ENCODE measurements around the gene CNNM4. TPM values are rescaled to one million over a fixed set of nuclear protein-coding genes. Genes with fewer than 3 reads are reported as not detected.

CNNM4 gene
- total RNA-seq, 1 experiment from 2014 or later = 14.0 TPM

- ATAC-seq (no peak), DNase-seq (ENCODE audit: low spot score) (no peak)
- ChIA-PET POLR2A (no interaction called here), CTCF (no interaction called here)
- Mint-ChIP-seq H3K27ac (no peak overlapping the region), H3K4me3 (no peak overlapping the region), H3K36me3 (peaks cover 9% of the 10 kb centered on the region), H3K9me3 (peaks cover 6% of the 10 kb centered on the region), H3K27me3 (ENCODE audit: low read depth) (no peaks in the 10 kb centered on the region), H3K4me1 (no peaks in the 10 kb centered on the region)
- TF ChIP-seq SP1 (CRISPR knock-in tag; conservative IDR thresholded peaks at IDR 0.05) (no peak), USF2 (CRISPR knock-in tag; IDR thresholded peaks at IDR 0.05) (no peak), ZBTB21 (CRISPR knock-in tag; IDR thresholded peaks at IDR 0.05; ENCODE audit: borderline replicate concordance) (no peak), AFF4 (CRISPR knock-in tag; IDR thresholded peaks at IDR 0.05; ENCODE audit: borderline replicate concordance) (no peak), STAT6 (CRISPR knock-in tag; conservative IDR thresholded peaks at IDR 0.05; ENCODE audit: low read depth) (no peak), ZNF396 (CRISPR knock-in tag; IDR thresholded peaks at IDR 0.05; ENCODE audit: borderline replicate concordance) (no peak), FOXK1 (CRISPR knock-in tag; IDR thresholded peaks at IDR 0.05) (no peak), NR3C1 (CRISPR knock-in tag; conservative IDR thresholded peaks at IDR 0.05; ENCODE audit: low read depth) (no peak), E2F4 (CRISPR knock-in tag; IDR thresholded peaks at IDR 0.05; ENCODE audit: borderline replicate concordance, low read depth) (no peak), SMAD3 (CRISPR knock-in tag; IDR thresholded peaks at IDR 0.05; ENCODE audit: borderline replicate concordance) (no peak), FOXP4 (CRISPR knock-in tag; IDR thresholded peaks at IDR 0.05) (no peak)
Observed at GRCh38 chr2:96808176-96808837, 47.6 kb downstream of the CNNM4 start.

- DNase-seq (ENCODE audit: low spot score) (no peak), ATAC-seq (no peak)
- POLR2A ChIA-PET = no interaction called here
- Mint-ChIP-seq H3K9me3 (peaks cover 6% of the 10 kb centered on the region), H3K4me3 (no peak overlapping the region), H3K27me3 (ENCODE audit: low read depth) (no peaks in the 10 kb centered on the region), H3K36me3 (peaks cover 9% of the 10 kb centered on the region), H3K4me1 (no peaks in the 10 kb centered on the region), H3K27ac (no peak overlapping the region)
- TF ChIP-seq USF1 (CRISPR knock-in tag; IDR thresholded peaks at IDR 0.05) = no peak
- TF ChIP-seq CREB1 (CRISPR knock-in tag; IDR thresholded peaks at IDR 0.05) = no peak
- CTCF ChIA-PET = no interaction called here
Observed at GRCh38 chr2:96809216-96809882, 48.6 kb downstream of the CNNM4 start.

Measured in WTC11 (cell line).